ENCODE results near the gene ACSM6. TPM values are rescaled to one million over a fixed set of nuclear protein-coding genes. Genes with fewer than 3 reads are reported as not detected.
A peak's percentile ranks its signal among the peaks of the same experiment; 100 is the strongest.

ACSM6 gene
- total and polyA plus RNA-seq, 2 donors (not counting 3 experiments of a cell fraction or from before 2014, with no cell fraction given) = not detected

GRCh38 chr10:95253007-95253406 lies 59.0 kb downstream of the ACSM6 start:
- ChIA-PET CTCF (interaction anchor here (0.7 to 1.0 kb wide), 2 partner anchors 76 to 110 kb away, joined by 3 to 9 read pairs; no protein-coding TSS in a partner anchor), POLR2A (interaction anchor here (0.6 kb wide), 1 partner anchor 30 kb away, joined by 4 read pairs; no protein-coding TSS in a partner anchor)
- H3K9me1 ChIP-seq (replicated peaks; ENCODE audit: control insufficient read depth, extremely low read depth, insufficient read depth, low read length) = no peaks in the 10 kb centered on the region
- dilution Hi-C loops (cut with MboI; ENCODE audit: extremely low pct_ligation_motif_present, low sequenced_read_pairs) (no loop called here), intact Hi-C loops (cut with micrococcal nuclease) (no loop called here)
- no peak overlapping the region for H3K9ac ChIP-seq (replicated peaks; ENCODE audit: extremely low read depth, insufficient read depth, low read length)
- H3K27me3 ChIP-seq (ENCODE audit: control insufficient read depth in 2 of 2, insufficient read depth in 2 of 2, low read length in 2 of 2) = no peaks in the 10 kb centered on the region
- H3K9me3 ChIP-seq (replicated peaks; ENCODE audit: control insufficient read depth, insufficient read depth, low read length) = no peaks in the 10 kb centered on the region
- DNase-seq (ENCODE audit: low read depth, low spot score) (peak; percentile 74), FAIRE-seq (peak; percentile 76)
- TF ChIP-seq, protein P1, sequence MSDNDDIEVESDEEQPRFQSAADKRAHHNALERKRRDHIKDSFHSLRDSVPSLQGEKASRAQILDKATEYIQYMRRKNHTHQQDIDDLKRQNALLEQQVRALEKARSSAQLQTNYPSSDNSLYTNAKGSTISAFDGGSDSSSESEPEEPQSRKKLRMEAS (IDR thresholded peaks at IDR 0.05; ENCODE audit: insufficient read depth, insufficient read length) = no peak
- no peak for TF ChIP-seq MYC (IDR thresholded peaks at IDR 0.05; ENCODE audit: low read depth, low read length)
- no peak for TF ChIP-seq CTCF (IDR thresholded peaks at IDR 0.05; ENCODE audit: extremely low read depth in 1 of 2, insufficient read depth in 1 of 2, low read depth in 1 of 2, low read length in 2 of 2)
- TF ChIP-seq GATA2 (IDR thresholded peaks at IDR 0.05; ENCODE audit: insufficient read depth, insufficient read length, low read depth, low read length) = peak; percentile 41
- TF ChIP-seq EZH2 (IDR thresholded peaks at IDR 0.05; ENCODE audit: borderline replicate concordance, low read depth, low read length, severe bottlenecking) = no peak
- no peak for TF ChIP-seq JUN (IDR thresholded peaks at IDR 0.05; ENCODE audit: borderline replicate concordance, insufficient read depth, insufficient read length, low read depth)
- no peak for TF ChIP-seq POLR2AphosphoS5 (IDR thresholded peaks at IDR 0.05; ENCODE audit: insufficient read depth, low read depth, low read length)
- H3K27ac ChIP-seq (ENCODE audit: insufficient read depth, low read depth, low read length) = peak overlapping the region; percentile 14
- H3K4me3 ChIP-seq (replicated peaks in 1 of 3; ENCODE audit: insufficient read depth in 1 of 3, low read depth in 1 of 3, low read length in 3 of 3) = no peak overlapping the region
- peaks cover 26% of the 10 kb centered on the region for H3K4me1 ChIP-seq (ENCODE audit: control insufficient read depth, extremely low read depth, insufficient read depth, low read length)
- no peak overlapping the region for H2AFZ ChIP-seq (ENCODE audit: low read depth, low read length)
- BruUV-seq (replicated peaks) = no TSS peak
- H4K20me1 ChIP-seq (replicated peaks; ENCODE audit: control insufficient read depth, extremely low read depth, insufficient read depth, low read length) = no peaks in the 10 kb centered on the region
- H3K79me2 ChIP-seq (ENCODE audit: control insufficient read depth, insufficient read depth, low read length) = peaks cover 5% of the 10 kb centered on the region
- H3K36me3 ChIP-seq (ENCODE audit: control insufficient read depth in 2 of 2, extremely low read depth in 1 of 2, insufficient read depth in 2 of 2, low read length in 2 of 2) = no peaks in the 10 kb centered on the region
- no peak overlapping the region for H3K4me2 ChIP-seq (ENCODE audit: insufficient read depth, low read length)

Data from endothelial cell of umbilical vein (primary cell).